GM19372 (cell line): ENCODE measurements around the gene CFAP53.
"Not testable (repeated sequence)": the region's sequence is repeated elsewhere in the genome, so short reads cannot be mapped to it uniquely, and the experiment has no call there.

Source experiments
- ATAC-seq: cut with Tn5 transposase; IDR thresholded peaks from one replicate; pipeline ENCODE4 v1.9.1; 2021; ENCODE audit warnings: mild to moderate bottlenecking, low read depth, moderate library complexity; ENCODE audit not compliant: unreplicated experiment

CFAP53 gene

GRCh38 chr18:50288348-50289107 lies 22.2 kb upstream of the CFAP53 start:
- ATAC-seq = not testable (repeated sequence)

DNA sequence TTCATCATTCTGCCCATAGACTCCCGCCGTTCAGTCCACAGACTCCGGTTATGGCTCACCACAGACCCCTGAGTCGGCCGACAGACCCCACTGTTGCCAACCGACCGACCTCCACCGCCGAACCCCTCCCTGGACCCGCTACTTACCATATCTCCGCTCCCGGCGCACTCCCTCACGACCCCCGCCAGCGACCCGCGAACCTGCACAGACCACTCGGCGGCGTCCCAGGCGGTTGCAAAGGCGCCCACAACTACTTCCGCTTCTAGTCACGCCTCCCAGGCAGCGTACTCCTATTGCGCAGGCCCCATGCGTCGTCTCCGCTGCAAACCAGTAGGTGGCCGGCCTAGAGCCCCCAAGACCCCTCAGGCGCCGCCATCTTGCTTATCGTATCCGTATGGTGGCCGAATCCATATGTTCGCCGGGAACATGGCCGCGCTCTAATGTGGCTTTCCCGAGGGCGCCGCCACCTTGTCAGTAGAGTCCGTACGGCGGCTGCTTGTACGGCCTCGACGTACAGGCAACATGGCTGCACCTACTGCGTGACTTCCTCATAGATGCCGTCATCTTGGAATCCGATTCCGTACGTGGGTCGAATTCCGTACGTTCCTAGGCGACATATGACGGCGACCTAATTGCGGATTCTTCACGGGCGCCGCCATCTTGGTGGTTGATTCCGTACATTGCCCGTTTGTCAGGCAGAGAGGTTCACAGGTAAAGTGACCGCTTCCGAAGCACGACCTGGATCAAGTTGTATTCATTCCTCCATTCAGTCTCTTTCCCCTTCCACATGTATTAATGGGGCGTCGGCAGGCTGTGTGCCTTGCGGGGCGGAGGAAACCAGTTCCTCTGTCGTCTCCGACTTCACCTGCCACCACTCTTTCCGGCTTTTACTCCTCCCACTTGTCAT lies 21.4 kb upstream of the CFAP53 start, which contains the start of gene CXXC1:
CXXC1 (minus strand) TSS at position 252 of the 907 bp plus-strand sequence; CDS start at position 149, 103 bp downstream.
- ATAC-seq = peak; percentile 89

DNA sequence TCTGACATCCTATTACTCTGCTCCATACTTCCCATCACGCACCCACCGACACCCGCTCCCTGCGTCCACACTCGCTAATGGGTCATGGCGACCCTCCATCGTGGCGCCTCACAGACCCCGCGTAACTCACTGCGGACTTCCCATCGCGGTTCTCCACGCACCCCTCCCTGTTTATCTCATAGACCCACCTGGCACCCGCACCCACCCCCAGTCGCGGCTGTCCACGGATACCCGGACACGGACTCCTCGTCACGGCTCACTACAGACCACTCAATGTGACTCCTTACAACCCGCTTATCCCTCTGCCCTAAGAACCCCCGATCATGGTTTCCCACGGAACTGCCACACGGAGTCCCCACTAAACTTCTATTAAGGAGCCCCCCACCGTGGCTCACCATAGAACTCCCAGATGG lies 20.7 kb upstream of the CFAP53 start:
- ATAC-seq = no peak

GRCh38 chr18:50286391-50287027 lies 20.2 kb upstream of the CFAP53 start:
- ATAC-seq = no peak

GRCh38 chr18:50285631-50286321 lies 19.5 kb upstream of the CFAP53 start:
- no peak for ATAC-seq

DNA sequence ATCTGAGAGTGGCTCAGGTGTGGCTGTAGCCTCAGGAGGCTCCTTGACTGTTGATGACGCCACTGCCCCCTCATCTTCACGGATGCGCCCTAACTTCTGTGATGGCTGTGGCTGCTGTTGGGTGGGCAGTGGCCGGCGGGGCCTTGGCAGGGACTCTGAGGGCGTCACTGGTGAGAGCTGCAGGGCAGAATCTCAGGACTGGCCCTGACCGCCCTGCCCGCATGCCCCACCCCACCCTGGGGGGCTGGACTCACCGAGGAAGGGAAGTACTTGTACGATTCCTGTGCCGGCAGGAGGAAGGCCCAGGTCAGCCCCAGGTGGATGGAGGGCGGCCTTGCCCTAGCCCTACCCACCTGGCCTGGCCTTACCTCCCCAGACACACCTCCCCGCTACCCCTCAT lies 18.8 kb upstream of the CFAP53 start:
- ATAC-seq = no peak

DNA sequence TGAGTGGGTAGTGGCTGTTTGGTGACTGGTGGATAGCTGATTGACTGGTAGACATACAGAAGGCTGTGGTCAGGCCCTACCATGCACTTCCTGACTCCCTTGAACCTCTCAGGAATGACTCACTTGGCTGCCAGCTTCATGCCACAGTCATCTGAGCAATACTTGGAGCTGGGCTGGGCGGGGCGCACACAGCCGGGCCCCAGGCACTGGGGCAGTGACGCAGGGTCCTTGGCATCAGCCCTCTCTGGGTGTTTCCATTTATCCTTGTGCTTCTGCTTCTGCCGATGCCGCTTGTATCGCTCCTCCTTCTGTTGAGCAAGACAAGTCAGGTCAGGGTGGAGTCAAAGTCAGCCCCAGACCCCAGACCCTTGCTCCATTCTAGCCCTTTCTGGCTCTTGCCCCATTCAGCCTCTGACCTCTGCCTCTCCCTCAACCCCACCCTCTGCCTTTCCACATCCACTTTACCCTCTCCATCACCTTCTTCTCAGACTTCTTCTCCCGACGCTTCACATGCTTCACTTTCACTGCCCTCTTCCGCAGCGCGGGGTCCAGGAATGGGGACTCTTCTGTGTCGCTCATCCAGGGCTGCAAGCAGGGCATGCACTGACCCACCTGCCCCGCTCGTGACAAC lies 18.1 kb upstream of the CFAP53 start:
- ATAC-seq = no peak

- no peak for ATAC-seq
Measured at GRCh38 chr18:50283469-50284209, 17.3 kb upstream of the CFAP53 start.

GRCh38 chr18:50282521-50283335 lies 16.4 kb upstream of the CFAP53 start:
- ATAC-seq = no peak

GRCh38 chr18:50281972-50282520 lies 15.8 kb upstream of the CFAP53 start:
- ATAC-seq = no peak

GRCh38 chr18:50281295-50281971 lies 15.1 kb upstream of the CFAP53 start, which contains the start of gene MBD1:
Gene MBD1, minus strand, starts transcription at chr18:50281523. Its CDS starts 1,531 bp downstream, at chr18:50279992.
- peak; percentile 90 for ATAC-seq

DNA sequence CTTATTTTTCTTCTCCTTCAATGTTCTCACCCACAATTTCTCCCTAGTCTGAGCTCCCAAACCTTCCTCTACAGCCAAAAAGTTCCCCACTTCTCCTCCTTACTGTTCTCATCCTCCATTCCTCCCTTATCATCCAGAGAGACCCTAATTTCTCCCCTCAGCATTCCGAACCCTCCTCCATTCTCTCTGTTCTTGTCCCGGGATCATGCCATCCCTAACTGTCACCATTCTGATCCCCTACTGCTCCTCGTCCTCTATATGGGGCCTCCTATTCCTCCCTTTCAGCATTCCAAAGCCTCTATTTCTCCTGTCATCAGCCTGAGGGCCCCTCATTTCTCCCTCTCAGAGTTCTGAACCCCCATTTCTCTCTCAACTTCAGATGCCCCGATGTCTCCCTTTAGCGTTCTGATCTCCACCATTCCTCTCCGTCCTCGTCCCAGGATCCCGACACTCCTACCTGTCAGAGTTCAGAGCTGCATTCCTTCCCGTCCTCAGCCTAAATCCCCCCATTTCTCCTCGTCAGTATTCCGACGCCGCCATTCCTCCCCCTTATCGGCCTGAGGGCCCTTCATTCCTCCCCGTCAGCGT lies 14.5 kb upstream of the CFAP53 start:
- ATAC-seq = no peak

- no peak for ATAC-seq
Measured at GRCh38 chr18:50279752-50280151, 13.5 kb upstream of the CFAP53 start.

- ATAC-seq = no peak
Measured at GRCh38 chr18:50277942-50278341, 11.6 kb upstream of the CFAP53 start.

GRCh38 chr18:50276452-50276851 lies 10.2 kb upstream of the CFAP53 start:
- ATAC-seq = no peak

GRCh38 chr18:50275503-50276036 lies 9.3 kb upstream of the CFAP53 start:
- ATAC-seq = no peak

DNA sequence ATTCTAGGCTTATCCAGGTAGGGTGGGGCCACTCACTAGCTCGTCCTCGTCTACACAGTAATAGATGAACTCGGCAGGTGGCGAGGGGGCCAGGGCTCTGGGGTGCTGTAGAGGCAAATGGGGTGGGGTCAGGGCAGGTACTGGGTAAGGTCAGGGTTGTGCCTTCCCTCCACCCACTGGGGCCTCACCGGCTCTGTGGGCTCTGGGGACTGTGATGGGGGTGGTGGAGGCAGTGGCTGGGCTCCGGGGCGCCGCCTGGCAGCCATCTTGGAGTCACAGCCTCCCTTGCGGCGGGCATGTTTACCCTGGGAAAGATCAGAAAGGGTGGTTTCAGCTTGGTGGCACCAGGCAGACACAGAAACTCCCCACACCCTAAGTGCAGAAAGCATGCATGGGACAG lies 8.6 kb upstream of the CFAP53 start:
- ATAC-seq = no peak
